Epithelial cell of prostate (primary cell): ENCODE results near the gene ERFL.
A peak's percentile ranks its signal among the peaks of the same experiment; 100 is the strongest.

Source experiments
- DNase-seq: peaks from one replicate; pipeline ENCODE4 v3.0.0-alpha.2; 2011; ENCODE audit warnings: low read depth, low spot score
- H3K27ac ChIP-seq: fragments of 450-650 bp; 2 replicates; pipeline ENCODE4 v1.5.1; 2017; ENCODE audit warnings: mild to moderate bottlenecking

ERFL gene

GRCh38 chr19:41904118-41904870, 24.0 kb downstream of the ERFL start:
- peak; percentile 39 for DNase-seq
- H3K27ac ChIP-seq: peak overlapping the region; percentile 21

- H3K27ac ChIP-seq: no peak overlapping the region
- DNase-seq: no peak
Observed at GRCh38 chr19:41903193-41903953, 24.9 kb downstream of the ERFL start.

GRCh38 chr19:41902594-41902993, 25.7 kb downstream of the ERFL start:
- H3K27ac ChIP-seq: no peak overlapping the region
- no peak for DNase-seq

- DNase-seq: no peak
- no peak overlapping the region for H3K27ac ChIP-seq
Observed at GRCh38 chr19:41901707-41902360, 26.4 kb downstream of the ERFL start.

DNA sequence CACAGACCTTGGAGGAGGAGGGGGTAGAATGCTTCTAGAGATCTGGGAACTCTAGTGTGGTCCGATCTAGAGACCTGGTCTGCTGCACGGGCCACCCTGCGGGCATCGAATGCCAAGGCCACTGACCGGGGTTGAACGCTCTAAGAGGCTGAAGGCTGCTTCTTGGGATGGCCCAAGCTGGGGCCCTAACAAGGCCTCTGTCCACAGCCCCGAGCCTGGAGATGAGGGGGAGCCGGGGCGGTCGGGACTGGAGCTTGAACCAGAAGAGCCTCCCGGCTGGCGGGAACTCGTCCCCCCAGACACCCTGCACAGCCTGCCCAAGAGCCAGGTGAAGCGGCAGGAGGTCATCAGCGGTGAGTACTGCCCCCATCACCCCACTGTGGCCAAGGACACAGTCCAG, 30.0 kb downstream of the ERFL start:
- H3K27ac ChIP-seq: no peak overlapping the region
- DNase-seq: no peak

- H3K27ac ChIP-seq: no peak overlapping the region
- DNase-seq: no peak
Observed at GRCh38 chr19:41897820-41898219, 30.4 kb downstream of the ERFL start.

- DNase-seq: no peak
- H3K27ac ChIP-seq: no peak overlapping the region
Observed at GRCh38 chr19:41897181-41897580, 31.1 kb downstream of the ERFL start.

- H3K27ac ChIP-seq: no peak overlapping the region
- DNase-seq: no peak
Observed at GRCh38 chr19:41896581-41896942, 31.7 kb downstream of the ERFL start.

- no peak overlapping the region for H3K27ac ChIP-seq
Observed at GRCh38 chr19:41895745-41896580, 32.3 kb downstream of the ERFL start.

GRCh38 chr19:41894350-41894749, 33.9 kb downstream of the ERFL start:
- H3K27ac ChIP-seq: no peak overlapping the region
- no peak for DNase-seq

More at GRCh38 chr19:41895745-41896580, 32.3 kb downstream of the ERFL start:
- DNase-seq: no peak

DNA sequence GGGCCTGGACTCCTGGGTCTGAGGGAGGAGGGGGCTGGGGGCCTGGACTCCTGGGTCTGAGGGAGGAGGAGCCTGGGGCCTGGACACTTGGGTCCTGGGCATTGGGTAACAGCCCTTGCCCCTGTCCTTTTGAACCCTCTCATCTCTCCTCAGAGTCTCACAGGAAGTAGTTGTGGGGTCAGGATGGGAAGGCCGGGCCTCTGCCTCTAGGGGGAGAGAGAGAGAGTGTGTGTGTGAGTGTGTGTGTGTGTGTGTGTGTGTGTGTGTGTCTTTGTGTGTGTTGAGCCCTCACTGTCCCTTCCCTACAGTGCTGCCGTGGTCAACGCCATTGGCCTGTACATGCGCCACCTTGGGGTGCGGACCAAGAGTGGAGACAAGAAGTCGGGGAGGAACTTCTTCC, 34.4 kb downstream of the ERFL start:
- H3K27ac ChIP-seq: no peak overlapping the region
- DNase-seq: no peak

DNA sequence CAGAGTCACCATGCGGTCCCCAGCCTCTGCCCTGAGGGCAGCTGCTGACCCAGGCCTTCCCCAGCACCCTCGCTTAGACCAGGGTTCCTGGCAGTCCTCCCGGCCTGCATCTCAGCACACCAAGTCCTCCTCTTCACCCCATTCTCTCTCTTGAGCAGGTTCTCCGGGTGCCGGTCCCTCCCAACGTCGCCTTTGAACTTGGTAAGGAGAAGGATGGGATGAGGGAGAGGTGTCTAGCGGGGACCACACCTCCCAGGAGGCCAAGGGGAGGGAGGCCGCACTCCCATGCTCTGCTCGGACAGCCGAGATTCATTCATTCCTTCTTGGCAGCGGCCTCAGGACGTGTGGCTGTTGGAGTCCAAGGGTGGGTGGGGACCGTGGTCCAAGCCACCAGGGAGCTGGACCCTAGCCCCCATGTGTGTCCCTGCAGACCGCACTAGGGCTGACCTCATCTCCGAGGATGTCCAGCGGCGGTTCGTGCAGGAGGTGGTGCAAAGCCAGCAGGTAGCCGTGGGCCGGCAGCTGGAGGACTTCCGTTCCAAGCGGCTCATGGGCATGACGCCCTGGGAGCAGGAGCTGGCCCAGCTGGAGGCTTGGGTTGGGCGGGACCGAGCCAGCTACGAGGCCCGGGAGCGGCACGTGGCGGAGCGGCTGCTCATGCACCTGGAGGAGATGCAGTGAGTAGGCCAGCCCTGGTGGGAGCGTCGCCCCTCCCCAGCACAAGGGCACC, 35.9 kb downstream of the ERFL start:
- no peak overlapping the region for H3K27ac ChIP-seq
- no peak for DNase-seq

DNA sequence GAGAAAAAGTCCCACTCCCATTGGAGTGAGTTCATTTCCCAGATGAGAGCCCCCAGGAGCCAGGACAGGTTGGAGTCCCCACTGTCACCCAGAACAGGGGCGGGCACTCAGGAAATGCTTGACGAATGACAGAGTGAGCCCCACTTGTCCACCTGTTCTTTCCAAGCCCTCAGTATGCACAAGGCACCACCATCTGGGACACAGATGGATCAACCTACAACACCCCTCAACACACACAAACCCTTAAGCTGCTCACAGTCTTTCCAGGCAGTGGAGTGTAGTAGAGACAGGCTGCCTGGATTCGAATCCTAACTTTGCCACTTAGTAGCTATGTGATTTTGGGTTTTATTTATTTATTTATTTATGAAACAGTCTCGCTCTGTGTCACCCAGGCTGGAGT, 37.3 kb downstream of the ERFL start:
- DNase-seq: no peak
- H3K27ac ChIP-seq: no peak overlapping the region

DNA sequence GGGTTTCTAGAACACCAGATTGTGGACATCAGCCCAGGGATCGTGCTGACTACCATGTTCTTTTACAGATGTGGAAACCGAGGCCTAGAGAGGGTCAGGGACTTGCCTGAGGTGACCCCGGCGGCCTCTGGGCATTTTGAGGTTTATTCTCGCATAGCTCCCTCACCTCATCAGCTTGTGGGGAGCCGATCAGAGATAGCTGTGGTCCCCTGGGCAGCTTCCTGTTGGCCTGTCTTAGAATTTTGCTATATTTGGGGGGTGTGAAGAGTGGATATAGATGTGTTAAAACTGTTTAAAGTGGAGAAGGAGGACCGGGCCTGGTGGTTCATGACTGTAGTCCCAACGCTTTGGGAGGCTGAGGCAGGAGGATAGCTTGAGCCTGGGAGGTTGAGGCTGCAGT, 38.4 kb downstream of the ERFL start:
- H3K27ac ChIP-seq: no peak overlapping the region
- no peak for DNase-seq

- no peak for DNase-seq
- H3K27ac ChIP-seq: peak overlapping the region; percentile 96
Observed at GRCh38 chr19:41888926-41889325, 39.3 kb downstream of the ERFL start.

- H3K27ac ChIP-seq: peak overlapping the region; percentile 96
- DNase-seq: peak; percentile 87
Observed at GRCh38 chr19:41887711-41888382, 40.4 kb downstream of the ERFL start.

DNA sequence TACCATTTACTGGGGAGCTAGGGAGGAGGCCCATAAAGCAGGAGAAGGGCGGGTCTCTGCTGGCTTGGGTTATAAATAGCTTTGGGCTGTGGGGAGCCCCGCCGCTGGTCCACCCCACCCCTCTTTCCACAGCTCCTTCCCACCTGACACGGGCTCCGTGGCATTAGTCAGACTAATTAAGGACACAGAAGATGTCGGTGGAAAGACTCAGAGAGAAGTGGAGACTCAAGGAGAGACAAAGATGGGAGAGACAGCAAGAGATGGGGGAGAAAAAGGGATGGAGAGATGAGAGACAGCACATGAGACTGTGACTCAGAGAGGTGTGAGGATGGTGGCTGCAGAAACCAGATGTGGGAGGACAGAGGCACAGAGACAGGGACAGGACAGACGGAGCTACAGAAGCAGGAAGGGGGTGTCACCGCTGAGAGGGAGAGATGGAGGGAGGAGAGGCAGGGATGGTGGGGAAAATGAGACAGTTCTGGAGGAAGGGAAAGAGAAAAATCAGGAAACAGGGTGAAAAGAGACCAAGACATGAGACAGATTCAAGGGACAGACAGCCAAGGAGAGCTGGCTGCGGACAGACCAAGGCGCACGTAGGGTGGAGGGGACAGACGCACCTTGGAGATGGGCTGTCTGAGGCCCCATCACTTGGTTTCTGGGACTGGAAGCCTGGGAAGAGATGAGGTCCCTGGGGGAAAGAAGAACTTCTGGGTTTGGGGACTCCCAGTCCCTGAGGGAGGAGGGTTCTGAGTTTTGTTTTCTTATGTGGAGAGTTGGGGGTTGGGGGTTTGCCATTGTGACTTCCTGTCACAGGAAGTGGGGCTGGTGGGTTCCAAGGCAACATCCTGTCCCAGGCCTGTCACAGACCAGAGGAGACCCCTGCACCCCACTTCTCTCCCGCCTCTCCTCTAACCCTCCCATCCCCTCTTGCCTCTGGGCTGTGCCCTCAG, 41.2 kb downstream of the ERFL start:
- H3K27ac ChIP-seq: peak overlapping the region; percentile 96
- no peak for DNase-seq
